Naive thymus-derived CD4-positive, alpha-beta T cell (primary cell): Measurements from ENCODE around the gene PAK6. TPM values are rescaled to one million over a fixed set of nuclear protein-coding genes. Genes with fewer than 3 reads are reported as not detected.

Experiments used
- ATAC-seq: fragments of 150-1000 bp; cut with Tn5 transposase; 2 replicates; pipeline ENCODE4 v1.10.0; 2021; ENCODE audit warnings: mild to moderate bottlenecking, moderate library complexity
- CTCF ChIA-PET: fragments of 350-600 bp; sonication (Branson Sonifier 250); formaldehyde crosslinking; loops from one replicate; lab custom pipeline; 2021; ENCODE audit warnings: antibody characterized with exemption; lab: Charles Lee
- POLR2A ChIA-PET: fragments of 350-600 bp; sonication (Branson Sonifier 250); formaldehyde crosslinking; loops from one replicate; lab custom pipeline; 2021; ENCODE audit warnings: antibody characterized with exemption, inconsistent platforms; lab: Charles Lee
- DNase-seq, 9 donors: peaks; one replicate each; pipeline versions ENCODE4 v3.0.0 to v3.0.0-alpha.2; 2020 to 2022; ENCODE audit warnings: mixed read lengths in 1 of 9
- H3K27ac ChIP-seq: one replicate; pipeline ENCODE4 v1.7.0; 2013; ENCODE audit warnings: mild to moderate bottlenecking, low read depth, low read length, moderate library complexity
- H3K27me3 ChIP-seq, 2 donors: one replicate each; pipeline ENCODE4 v1.7.0; 2013; ENCODE audit warnings: low read length in 2 of 2, mild to moderate bottlenecking in 2 of 2, moderate library complexity in 2 of 2; ENCODE audit not compliant: control insufficient read depth in 2 of 2, insufficient read depth in 2 of 2
- H3K36me3 ChIP-seq, 3 experiments: 1 replicate in 2 of 3; 2 replicates in 1 of 3; pipeline ENCODE4 v1.7.0; 2013; ENCODE audit warnings: low read length in 3 of 3, mild to moderate bottlenecking in 3 of 3, moderate library complexity in 1 of 3; ENCODE audit not compliant: insufficient read depth in 3 of 3, control insufficient read depth in 2 of 3
- H3K4me1 ChIP-seq, 2 donors: one replicate each; pipeline ENCODE4 v1.7.0; 2013; ENCODE audit warnings: low read length in 2 of 2, mild to moderate bottlenecking in 2 of 2, moderate library complexity in 1 of 2; ENCODE audit not compliant: control insufficient read depth in 2 of 2, insufficient read depth in 2 of 2
- H3K4me3 ChIP-seq: 2 replicates; pipeline ENCODE4 v1.7.0; 2013; ENCODE audit warnings: mild to moderate bottlenecking, low read length
- H3K9me3 ChIP-seq, 3 experiments: 1 replicate in 2 of 3; 2 replicates in 1 of 3; pipeline ENCODE4 v1.7.0; 2013; ENCODE audit warnings: low read length in 3 of 3; ENCODE audit not compliant: control insufficient read depth in 2 of 3
- H3K27ac Mint-ChIP-seq, 9 donors: one replicate each; pipeline ENCODE4 v1.8.0; 2020 to 2022; ENCODE audit warnings: mixed read lengths in 9 of 9, mild to moderate bottlenecking in 8 of 9, moderate library complexity in 5 of 9, inconsistent platforms in 2 of 9
- H3K27me3 Mint-ChIP-seq, 5 donors: one replicate each; pipeline ENCODE4 v1.8.0; 2021 to 2022; ENCODE audit warnings: mixed read lengths in 5 of 5, mild to moderate bottlenecking in 1 of 5
- H3K36me3 Mint-ChIP-seq, 5 donors: one replicate each; pipeline ENCODE4 v1.8.0; 2020 to 2022; ENCODE audit warnings: mixed read lengths in 5 of 5, mild to moderate bottlenecking in 3 of 5, inconsistent platforms in 1 of 5
- H3K4me1 Mint-ChIP-seq, 7 donors: one replicate each; pipeline ENCODE4 v1.8.0; 2020 to 2022; ENCODE audit warnings: mixed read lengths in 7 of 7, mild to moderate bottlenecking in 3 of 7, inconsistent platforms in 1 of 7
- H3K4me3 Mint-ChIP-seq, 10 donors: one replicate each; pipeline ENCODE4 v1.8.0; 2020 to 2022; ENCODE audit warnings: mild to moderate bottlenecking in 10 of 10, mixed read lengths in 10 of 10, moderate library complexity in 6 of 10, inconsistent platforms in 2 of 10
- H3K9me3 Mint-ChIP-seq, 11 donors: one replicate each; pipeline ENCODE4 v1.8.0; 2020 to 2022; ENCODE audit warnings: mixed read lengths in 11 of 11, mild to moderate bottlenecking in 4 of 11, inconsistent platforms in 1 of 11, moderate library complexity in 1 of 11
- intact Hi-C, 2 donors: fragments of 100-400 bp; cut with micrococcal nuclease; formaldehyde crosslinking; loops; one replicate each; pipeline ENCODE4 v1.15.1; 2023
- polyA plus RNA-seq, 2 donors: library from polyadenylated mRNA; unstranded; fragments of 300-500 nt; fragmentation: Illumina TruSeq; gene quantifications; one replicate each; pipeline ENCODE4 v1.2.3, GENCODE V29; 2021
- total RNA-seq, 6 experiments: library from RNA in 5 of 6; stranded (reverse) in 5 of 6; gene quantifications; 1 replicate in 5 of 6; 2 replicates in 1 of 6; pipeline ENCODE4 v1.2.3 and lab custom pipeline; 2021 to 2026

The PAK6 gene
- total and polyA plus RNA-seq, 7 experiments from 2014 or later: 0.58 to 1.9 TPM; not detected in 5

- Mint-ChIP-seq H3K27ac (peak within 1 kb of the TSS; percentile 93 to 99 (median 97)), H3K4me1 (peaks cover 31 to 62% (median 48%) of the 10 kb centered on the region in 7 donors), H3K27me3 (peaks cover 0 to 13% (median 0%) of the 10 kb centered on the region in 5 donors), H3K9me3 (no peaks in the 10 kb centered on the region), H3K4me3 (peak within 1 kb of the TSS; percentile 93 to 99 (median 96)), H3K36me3 (peaks cover 0 to 16% (median 7%) of the 10 kb centered on the region in 5 donors)
- POLR2A ChIA-PET: interaction anchor here (0.5 to 6.4 kb wide), 18 partner anchors 12 to 372 kb away, joined by 3 to 93 read pairs (median 4); partner anchors contain the start of genes ANKRD63, BAHD1, BMF and INAFM2
- CTCF ChIA-PET: interaction anchor here (0.8 to 19.9 kb wide), 17 partner anchors 10 to 262 kb away, joined by 3 to 366 read pairs (median 4); partner anchors contain the start of genes ANKRD63, CCDC9B and INAFM2
- Histone ChIP-seq H3K27me3 (no peaks in the 10 kb centered on the region), H3K27ac (peak within 1 kb of the TSS; percentile 94), H3K4me3 (peak within 1 kb of the TSS; percentile 99), H3K9me3 (no peaks in the 10 kb centered on the region), H3K4me1 (peaks cover 16 to 22% of the 10 kb centered on the region in 2 donors), H3K36me3 (peaks cover 0 to 29% (median under 1%) of the 10 kb centered on the region in 3 experiments)
- intact Hi-C loops: loop anchor here (1.0 to 5.0 kb wide), 7 partner anchors 14 to 147 kb away; partner anchors contain the start of genes ANKRD63 (in 1 of the 2), BUB1B (in 1 of the 2), DISP2 (in 1 of the 2) and INAFM2 (in 1 of the 2)
- peak; percentile 83 for ATAC-seq
- peak; percentile 57 to 83 (median 79) for DNase-seq
Observed at GRCh38 chr15:40307421-40308211, 68.8 kb downstream of the PAK6 start, which contains the start of gene PLCB2. PLCB2 (minus strand) TSS chr15:40307935; CDS start chr15:40307672, 263 bp downstream.

- Histone ChIP-seq H3K36me3 (peaks cover 0 to 12% (median 0%) of the 10 kb centered on the region in 3 experiments), H3K27me3 (no peaks in the 10 kb centered on the region), H3K9me3 (no peaks in the 10 kb centered on the region), H3K4me3 (peak overlapping the region; percentile 99), H3K4me1 (peaks cover 32% of the 10 kb centered on the region in 2 donors), H3K27ac (peak overlapping the region; percentile 94)
- DNase-seq (no peak), ATAC-seq (no peak)
- Mint-ChIP-seq H3K27me3 (peaks cover 0 to 28% (median 0%) of the 10 kb centered on the region in 5 donors), H3K4me1 (peaks cover 35 to 65% (median 54%) of the 10 kb centered on the region in 7 donors), H3K36me3 (peaks cover 0 to 2% (median 0%) of the 10 kb centered on the region in 5 donors), H3K4me3 (peak overlapping the region; percentile 93 to 99 (median 96)), H3K9me3 (no peaks in the 10 kb centered on the region), H3K27ac (peak overlapping the region; percentile 84 to 99 (median 97))
- intact Hi-C loops: loop anchor here in 1 of 2 donors (2.0 to 5.0 kb wide), 2 partner anchors 48 to 59 kb away; partner anchors contain the start of gene DISP2
- ChIA-PET CTCF (interaction anchor here (0.9 to 19.9 kb wide), 14 partner anchors 8 to 92 kb away, joined by 3 to 366 read pairs (median 6); partner anchors contain the start of genes CCDC9B and INAFM2), POLR2A (interaction anchor here (0.7 to 6.4 kb wide), 13 partner anchors 10 to 273 kb away, joined by 3 to 93 read pairs (median 3); partner anchors contain the start of genes ANKRD63 and INAFM2)
Observed at GRCh38 chr15:40309344-40309862, 70.5 kb downstream of the PAK6 start.

DNA sequence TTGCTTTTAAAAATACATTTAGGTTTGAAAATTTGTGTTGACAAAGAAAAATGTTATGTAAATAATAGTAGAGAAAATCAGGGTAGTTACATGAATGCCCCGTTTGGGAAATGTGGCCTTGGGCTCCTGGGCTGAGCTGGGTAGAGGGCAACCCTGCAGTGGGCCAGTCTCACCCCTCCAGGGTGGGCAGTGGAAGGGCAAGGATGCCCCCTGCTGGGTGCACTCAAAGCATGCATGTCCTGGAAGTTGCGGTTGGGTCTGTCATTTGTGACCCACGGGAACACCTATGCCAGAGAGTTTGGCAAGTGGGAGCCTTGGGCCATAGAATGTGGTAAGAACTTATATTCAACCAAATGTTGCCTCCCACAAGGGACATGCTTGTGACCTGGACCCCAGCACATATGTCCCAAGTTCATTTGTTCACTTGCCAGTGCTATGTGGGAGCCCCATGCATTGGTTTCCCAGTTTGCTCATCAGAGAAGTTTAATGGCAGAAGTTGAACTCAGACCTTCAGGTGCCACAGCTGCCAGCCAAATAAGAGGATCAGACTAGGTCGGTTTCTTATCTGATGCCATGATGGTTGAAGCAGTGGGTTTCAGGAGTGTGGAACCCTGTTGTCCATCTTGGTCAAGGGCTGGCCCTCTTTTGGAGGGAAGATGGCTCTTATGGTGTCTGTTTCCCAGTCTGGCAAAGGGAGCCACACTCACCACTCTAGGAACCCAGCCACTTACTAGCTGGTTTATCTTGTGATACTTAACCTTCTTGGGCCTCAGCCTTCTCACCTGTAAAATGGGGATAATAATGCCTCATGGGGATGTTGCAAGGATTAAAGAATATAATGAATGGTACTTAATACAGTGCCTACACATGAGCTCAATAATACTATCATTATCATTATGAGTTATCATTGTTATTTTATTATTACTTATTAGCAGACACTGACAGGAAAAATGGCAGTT, 71.4 kb downstream of the PAK6 start:
- Histone ChIP-seq H3K27ac (no peak overlapping the region), H3K4me1 (peaks cover 32% of the 10 kb centered on the region in 2 donors), H3K36me3 (peaks cover 0 to 8% (median 0%) of the 10 kb centered on the region in 3 experiments), H3K9me3 (no peaks in the 10 kb centered on the region), H3K4me3 (no peak overlapping the region), H3K27me3 (no peaks in the 10 kb centered on the region)
- Mint-ChIP-seq H3K27me3 (peaks cover 0 to 35% (median 0%) of the 10 kb centered on the region in 5 donors), H3K4me3 (peak overlapping the region; percentile 33 to 98 (median 94)), H3K36me3 (no peaks in the 10 kb centered on the region), H3K4me1 (peaks cover 30 to 63% (median 46%) of the 10 kb centered on the region in 7 donors), H3K9me3 (no peaks in the 10 kb centered on the region), H3K27ac (peak overlapping the region; percentile 75 to 98 (median 94))
- CTCF ChIA-PET: interaction anchor here (0.7 to 19.9 kb wide), 19 partner anchors 7 to 1718 kb away, joined by 3 to 366 read pairs (median 5); partner anchors contain the start of genes ANKRD63, CCDC9B and INAFM2
- intact Hi-C loops: loop anchor here (1.0 kb wide), 2 partner anchors 31 to 93 kb away; no protein-coding TSS in a partner anchor
- DNase-seq (peak in 8 of 9 donors; percentile 41 to 68 (median 54)), ATAC-seq (peak; percentile 37)
- POLR2A ChIA-PET: interaction anchor here (0.6 to 6.4 kb wide), 9 partner anchors 9 to 261 kb away, joined by 3 to 93 read pairs (median 4); partner anchors contain the start of gene INAFM2

DNA sequence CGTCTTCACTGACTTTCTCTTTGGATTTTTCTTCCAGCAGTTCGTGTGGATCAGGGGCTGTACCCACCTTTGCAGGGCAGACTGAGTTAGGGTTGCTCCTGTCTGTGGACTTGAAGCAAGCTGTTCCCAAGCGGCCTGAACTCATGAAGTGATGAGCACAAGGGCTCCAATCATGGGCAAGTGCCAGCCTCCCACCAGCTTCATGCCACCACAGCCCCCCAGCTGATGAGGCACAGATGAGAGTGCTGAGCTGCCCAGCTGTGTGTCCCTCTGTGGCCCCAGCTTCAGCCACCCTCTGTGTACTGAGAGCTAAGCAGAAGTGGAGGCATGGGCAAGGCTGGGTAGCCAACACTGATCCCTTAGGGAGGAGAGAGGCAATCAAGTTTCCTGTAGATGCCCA, 72.1 kb downstream of the PAK6 start:
- Mint-ChIP-seq H3K4me3 (no peak overlapping the region), H3K27ac (peak overlapping the region in 2 of 9 donors; percentile 60 to 75), H3K27me3 (peaks cover 0 to 42% (median 0%) of the 10 kb centered on the region in 5 donors), H3K9me3 (no peaks in the 10 kb centered on the region), H3K4me1 (peaks cover 30 to 62% (median 45%) of the 10 kb centered on the region in 7 donors), H3K36me3 (no peaks in the 10 kb centered on the region)
- peaks cover 0 to 3% (median 0%) of the 10 kb centered on the region in 3 experiments for H3K36me3 ChIP-seq
- no peak overlapping the region for H3K27ac ChIP-seq
- intact Hi-C loops: loop anchor here (1.0 kb wide), 2 partner anchors 32 to 94 kb away; no protein-coding TSS in a partner anchor
- ATAC-seq (no peak), DNase-seq (no peak)
- no peak overlapping the region for H3K4me3 ChIP-seq
- H3K4me1 ChIP-seq: peaks cover 27 to 29% of the 10 kb centered on the region in 2 donors
- no peaks in the 10 kb centered on the region for H3K9me3 ChIP-seq
- ChIA-PET POLR2A (interaction anchor here (0.6 to 6.4 kb wide), 4 partner anchors 8 to 32 kb away, joined by 3 to 93 read pairs (median 17); partner anchors contain the start of gene INAFM2), CTCF (interaction anchor here (0.8 to 19.9 kb wide), 11 partner anchors 10 to 1717 kb away, joined by 3 to 366 read pairs (median 5); partner anchors contain the start of genes ANKRD63, CCDC9B and INAFM2)
- H3K27me3 ChIP-seq: no peaks in the 10 kb centered on the region

DNA sequence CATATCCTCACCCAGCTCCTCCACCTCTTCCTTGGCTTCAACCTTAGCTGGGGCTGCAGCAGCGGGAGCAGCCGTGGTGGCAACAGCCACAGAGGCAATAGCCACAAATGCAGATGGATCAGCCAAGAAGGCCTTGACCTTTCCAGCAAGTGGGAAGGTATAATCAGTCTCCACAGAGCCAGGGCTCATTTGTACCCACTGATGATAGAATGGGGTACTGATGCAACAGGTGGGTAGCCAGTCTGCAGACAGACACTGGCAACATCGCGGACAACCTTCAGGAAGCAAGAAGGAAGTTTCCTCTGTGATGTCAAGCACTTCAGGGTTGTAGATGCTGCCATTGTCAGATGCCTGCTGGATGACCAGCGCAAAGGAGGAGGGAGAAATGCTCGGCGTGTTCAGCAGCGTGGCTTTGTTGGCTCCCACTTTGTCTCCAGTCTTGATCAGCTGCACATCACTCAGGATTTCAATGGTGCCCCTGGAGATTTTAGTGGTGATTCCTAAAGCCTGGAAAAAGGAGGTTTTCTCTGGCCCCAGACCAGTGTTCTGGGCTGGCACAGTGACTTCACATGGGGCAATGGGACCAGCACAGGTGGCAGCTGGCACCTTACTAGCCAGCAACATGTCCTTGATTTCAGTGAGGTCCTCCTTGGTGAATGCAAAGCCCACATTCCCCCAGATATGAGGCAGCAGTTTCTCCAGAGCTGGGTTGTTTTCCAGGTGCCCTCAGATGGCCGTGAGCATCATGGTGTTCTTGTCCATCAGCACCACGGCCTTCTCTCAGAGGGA, 73.7 kb downstream of the PAK6 start:
- Mint-ChIP-seq H3K36me3 (peaks cover 0 to 2% (median 0%) of the 10 kb centered on the region in 5 donors), H3K9me3 (no peaks in the 10 kb centered on the region), H3K4me3 (no peak overlapping the region), H3K27ac (peak overlapping the region in 2 of 9 donors; percentile 8 to 63), H3K4me1 (peaks cover 20 to 53% (median 37%) of the 10 kb centered on the region in 7 donors), H3K27me3 (peaks cover 0 to 57% (median 0%) of the 10 kb centered on the region in 5 donors)
- ChIA-PET POLR2A (interaction anchor here (6.4 kb wide), 1 partner anchor 7 kb away, joined by 93 read pairs; the partner anchor contains the start of gene INAFM2), CTCF (interaction anchor here (0.7 to 19.9 kb wide), 5 partner anchors 10 to 272 kb away, joined by 3 to 366 read pairs (median 6); partner anchors contain the start of genes CCDC9B and INAFM2)
- Histone ChIP-seq H3K9me3 (no peaks in the 10 kb centered on the region), H3K4me1 (peaks cover 23 to 29% of the 10 kb centered on the region in 2 donors), H3K27ac (no peak overlapping the region), H3K36me3 (peaks cover 0 to 3% (median 0%) of the 10 kb centered on the region in 3 experiments), H3K27me3 (no peaks in the 10 kb centered on the region), H3K4me3 (no peak overlapping the region)
- intact Hi-C loops: no loop called here
- no peak for ATAC-seq
- no peak for DNase-seq
